ENCODE measurements around the gene NATD1. TPM values are rescaled to one million over a fixed set of nuclear protein-coding genes. Genes with fewer than 3 reads are reported as not detected.

The NATD1 gene
- total and polyA plus RNA-seq, 4 donors = 1.4 to 24.5 (median 2.9) TPM

GRCh38 chr17:21271454-21272183 is 18.4 kb upstream of the NATD1 start:
- Histone ChIP-seq H3K4me3 (ENCODE audit: low read depth in 1 of 3, low read length in 3 of 3) (no peak overlapping the region), H3K4me1 (ENCODE audit: control insufficient read depth in 4 of 4, insufficient read depth in 4 of 4, low read length in 3 of 4) (peaks cover 7 to 16% (median 12%) of the 10 kb centered on the region in 4 donors), H3K27ac (ENCODE audit: low read depth in 1 of 2, low read length in 2 of 2) (no peak overlapping the region), H3K27me3 (ENCODE audit: control insufficient read depth in 4 of 4, insufficient read depth in 4 of 4, low read length in 3 of 4) (no peaks in the 10 kb centered on the region), H3K9ac (ENCODE audit: low read depth in 1 of 2, low read length in 2 of 2) (no peak overlapping the region), H3K9me3 (ENCODE audit: control insufficient read depth in 4 of 4, low read length in 3 of 4) (no peaks in the 10 kb centered on the region), H3K36me3 (ENCODE audit: control insufficient read depth in 4 of 4, insufficient read depth in 3 of 4, low read depth in 1 of 4, low read length in 3 of 4) (no peaks in the 10 kb centered on the region)
- TF ChIP-seq SP1 (IDR thresholded peaks at IDR 0.05) (no peak), FOXA2 (IDR thresholded peaks at IDR 0.05) (no peak), JUND (IDR thresholded peaks at IDR 0.05) (no peak), EGR1 (IDR thresholded peaks at IDR 0.05; ENCODE audit: low read depth in 2 of 2) (no peak), HNF4G (IDR thresholded peaks at IDR 0.05) (no peak), YY1 (IDR thresholded peaks at IDR 0.05) (no peak), RAD21 (IDR thresholded peaks at IDR 0.05) (no peak), REST (IDR thresholded peaks at IDR 0.05) (no peak), TAF1 (conservative IDR thresholded peaks at IDR 0.05) (no peak), MAX (IDR thresholded peaks at IDR 0.05) (no peak)
- TF ChIP-seq, protein P1, sequence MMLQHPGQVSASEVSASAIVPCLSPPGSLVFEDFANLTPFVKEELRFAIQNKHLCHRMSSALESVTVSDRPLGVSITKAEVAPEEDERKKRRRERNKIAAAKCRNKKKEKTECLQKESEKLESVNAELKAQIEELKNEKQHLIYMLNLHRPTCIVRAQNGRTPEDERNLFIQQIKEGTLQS (IDR thresholded peaks at IDR 0.05) = no peak
- TF ChIP-seq, protein P2, sequence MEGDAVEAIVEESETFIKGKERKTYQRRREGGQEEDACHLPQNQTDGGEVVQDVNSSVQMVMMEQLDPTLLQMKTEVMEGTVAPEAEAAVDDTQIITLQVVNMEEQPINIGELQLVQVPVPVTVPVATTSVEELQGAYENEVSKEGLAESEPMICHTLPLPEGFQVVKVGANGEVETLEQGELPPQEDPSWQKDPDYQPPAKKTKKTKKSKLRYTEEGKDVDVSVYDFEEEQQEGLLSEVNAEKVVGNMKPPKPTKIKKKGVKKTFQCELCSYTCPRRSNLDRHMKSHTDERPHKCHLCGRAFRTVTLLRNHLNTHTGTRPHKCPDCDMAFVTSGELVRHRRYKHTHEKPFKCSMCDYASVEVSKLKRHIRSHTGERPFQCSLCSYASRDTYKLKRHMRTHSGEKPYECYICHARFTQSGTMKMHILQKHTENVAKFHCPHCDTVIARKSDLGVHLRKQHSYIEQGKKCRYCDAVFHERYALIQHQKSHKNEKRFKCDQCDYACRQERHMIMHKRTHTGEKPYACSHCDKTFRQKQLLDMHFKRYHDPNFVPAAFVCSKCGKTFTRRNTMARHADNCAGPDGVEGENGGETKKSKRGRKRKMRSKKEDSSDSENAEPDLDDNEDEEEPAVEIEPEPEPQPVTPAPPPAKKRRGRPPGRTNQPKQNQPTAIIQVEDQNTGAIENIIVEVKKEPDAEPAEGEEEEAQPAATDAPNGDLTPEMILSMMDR (IDR thresholded peaks at IDR 0.05; ENCODE audit: low read depth, low read length, missing input control) = no peak
- 96% methylated on average over 10 of the region's 10 CpGs for WGBS
- DNase-seq (ENCODE audit: low spot score) = peak; percentile 64

GRCh38 chr17:21269394-21269793 is 16.2 kb upstream of the NATD1 start:
- no peak overlapping the region for H3K9ac ChIP-seq (ENCODE audit: low read depth in 1 of 2, low read length in 2 of 2)
- no peaks in the 10 kb centered on the region for H3K4me1 ChIP-seq (ENCODE audit: control insufficient read depth in 4 of 4, insufficient read depth in 4 of 4, low read length in 3 of 4)
- WGBS = 69% methylated on average over 8 of the region's 8 CpGs
- DNase-seq (ENCODE audit: low spot score) = no peak
- H3K9me3 ChIP-seq (ENCODE audit: control insufficient read depth in 4 of 4, low read length in 3 of 4) = no peaks in the 10 kb centered on the region
- H3K36me3 ChIP-seq (ENCODE audit: control insufficient read depth in 4 of 4, insufficient read depth in 3 of 4, low read depth in 1 of 4, low read length in 3 of 4) = no peaks in the 10 kb centered on the region
- H3K27ac ChIP-seq (ENCODE audit: low read depth in 1 of 2, low read length in 2 of 2) = no peak overlapping the region
- no peaks in the 10 kb centered on the region for H3K27me3 ChIP-seq (ENCODE audit: control insufficient read depth in 4 of 4, insufficient read depth in 4 of 4, low read length in 3 of 4)
- H3K4me3 ChIP-seq (ENCODE audit: low read depth in 1 of 3, low read length in 3 of 3) = no peak overlapping the region
- TF ChIP-seq HNF4A (conservative IDR thresholded peaks at IDR 0.05) (no peak), FOXA2 (IDR thresholded peaks at IDR 0.05) (no peak), EGR1 (IDR thresholded peaks at IDR 0.05; ENCODE audit: low read depth in 2 of 2) (no peak), MAX (IDR thresholded peaks at IDR 0.05) (no peak)
- TF ChIP-seq, protein P1 (IDR thresholded peaks at IDR 0.05) = no peak

Measured in liver (tissue), 9 donors.